ENCODE results near the gene ADM2.
A peak's percentile ranks its signal among the peaks of the same experiment; 100 is the strongest.

The ADM2 gene

DNA sequence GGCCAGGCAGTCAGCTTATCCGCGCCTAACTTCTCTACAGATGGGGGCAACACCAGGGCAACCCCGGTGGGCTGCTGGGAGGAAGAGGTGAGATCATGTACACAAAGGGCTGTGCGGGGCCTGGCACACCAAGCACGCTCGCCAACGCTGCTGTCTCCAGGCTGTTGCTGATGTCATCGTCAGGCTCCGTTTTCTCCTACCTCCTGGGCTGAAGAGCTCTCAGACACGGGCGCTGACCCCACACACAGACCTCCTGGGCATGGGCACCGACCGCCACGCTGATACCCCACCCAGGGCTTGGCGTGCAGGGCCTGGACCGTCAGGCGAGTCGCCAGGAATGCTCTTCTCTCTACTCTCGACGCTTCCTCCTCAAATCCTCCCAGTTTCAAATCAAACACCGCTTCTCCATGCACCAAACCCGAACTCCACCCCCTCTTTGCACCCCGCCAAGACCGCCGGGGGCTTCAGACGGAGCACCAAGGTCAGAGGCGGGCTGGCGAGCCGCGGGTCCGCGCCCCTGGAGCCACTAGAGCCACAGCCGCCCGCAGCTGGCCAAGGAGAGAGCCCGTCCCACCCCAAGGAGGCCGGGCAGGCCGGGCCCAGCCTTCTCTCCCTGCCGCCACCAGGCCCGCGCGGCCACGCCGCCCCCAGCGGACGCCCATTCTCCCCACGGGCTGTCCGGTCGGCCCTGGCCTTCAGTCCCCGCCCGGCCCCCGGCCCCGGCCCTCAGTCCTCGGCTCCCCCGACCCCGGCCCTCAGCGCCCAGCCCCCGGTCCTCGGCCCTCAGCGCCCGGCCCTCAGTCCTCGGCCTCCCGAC lies 7.3 kb upstream of the ADM2 start:
- peak overlapping the region; percentile 74 for H3K4me3 ChIP-seq (ENCODE audit: low read depth, low read length)
- H3K9me3 ChIP-seq, result no peaks in the 10 kb centered on the region
- H3K36me3 ChIP-seq, result peaks cover 5% of the 10 kb centered on the region; the same call in 1 of the 2 replicates
- H3K27me3 ChIP-seq, result no peaks in the 10 kb centered on the region
- peak; percentile 44 for DNase-seq
- no peaks in the 10 kb centered on the region; the same call in 1 of the 2 replicates for H3K4me1 ChIP-seq
- TF ChIP-seq, protein P1, sequence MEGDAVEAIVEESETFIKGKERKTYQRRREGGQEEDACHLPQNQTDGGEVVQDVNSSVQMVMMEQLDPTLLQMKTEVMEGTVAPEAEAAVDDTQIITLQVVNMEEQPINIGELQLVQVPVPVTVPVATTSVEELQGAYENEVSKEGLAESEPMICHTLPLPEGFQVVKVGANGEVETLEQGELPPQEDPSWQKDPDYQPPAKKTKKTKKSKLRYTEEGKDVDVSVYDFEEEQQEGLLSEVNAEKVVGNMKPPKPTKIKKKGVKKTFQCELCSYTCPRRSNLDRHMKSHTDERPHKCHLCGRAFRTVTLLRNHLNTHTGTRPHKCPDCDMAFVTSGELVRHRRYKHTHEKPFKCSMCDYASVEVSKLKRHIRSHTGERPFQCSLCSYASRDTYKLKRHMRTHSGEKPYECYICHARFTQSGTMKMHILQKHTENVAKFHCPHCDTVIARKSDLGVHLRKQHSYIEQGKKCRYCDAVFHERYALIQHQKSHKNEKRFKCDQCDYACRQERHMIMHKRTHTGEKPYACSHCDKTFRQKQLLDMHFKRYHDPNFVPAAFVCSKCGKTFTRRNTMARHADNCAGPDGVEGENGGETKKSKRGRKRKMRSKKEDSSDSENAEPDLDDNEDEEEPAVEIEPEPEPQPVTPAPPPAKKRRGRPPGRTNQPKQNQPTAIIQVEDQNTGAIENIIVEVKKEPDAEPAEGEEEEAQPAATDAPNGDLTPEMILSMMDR (IDR thresholded peaks at IDR 0.05; ENCODE audit: low read depth, low read length), result no peak

DNA sequence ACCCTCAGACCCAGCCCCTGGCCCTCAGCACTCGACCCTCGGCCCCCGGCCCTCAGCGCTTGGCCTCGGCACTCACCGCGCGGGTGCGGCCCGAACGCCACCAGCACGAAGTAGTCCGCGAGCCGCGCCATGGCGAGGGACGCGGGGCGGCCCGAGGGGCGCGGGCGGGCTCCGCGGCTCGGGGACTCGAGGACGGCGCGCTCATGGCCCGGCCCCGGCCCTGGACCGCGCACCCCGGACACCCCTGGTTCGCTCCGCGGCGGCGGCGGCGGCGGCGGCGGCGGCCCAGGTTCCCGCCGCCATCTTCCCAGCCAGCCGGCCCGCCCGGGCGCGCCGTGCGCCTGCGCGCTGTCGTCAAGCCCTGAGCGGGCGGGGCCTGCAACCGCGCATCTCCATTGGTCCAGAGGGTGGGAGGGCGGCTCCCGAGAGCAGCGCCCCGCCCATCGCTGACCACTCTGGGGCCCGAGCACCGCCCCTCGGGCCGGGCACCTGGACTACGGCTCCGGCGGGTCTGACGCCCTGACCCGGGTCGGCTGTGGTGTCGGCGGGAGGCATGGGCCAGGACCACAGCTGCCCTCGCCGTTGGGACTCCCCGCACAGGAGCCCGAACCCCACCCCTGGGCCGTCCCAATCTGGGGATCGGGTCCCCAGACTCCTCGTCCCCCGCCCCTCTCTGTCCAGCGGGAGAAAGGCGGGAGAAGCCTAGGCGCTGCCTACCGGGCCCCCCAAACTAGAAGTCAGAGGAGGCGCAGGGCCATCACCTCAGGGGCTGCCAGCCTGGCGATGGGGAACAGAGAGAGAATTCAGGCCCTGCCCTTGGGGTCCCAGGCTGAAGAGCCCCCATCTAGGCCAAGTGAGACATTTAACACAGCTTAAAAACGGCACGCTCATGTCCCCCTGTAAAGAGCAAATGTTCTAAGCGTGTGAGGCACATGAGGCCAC lies 6.4 kb upstream of the ADM2 start, which contains the start of gene SBF1:
Gene SBF1 (minus strand): TSS at position 326 of the 942 bp plus-strand sequence. CDS start 195 bp downstream, at position 131.
- Histone ChIP-seq H3K4me1 (no peaks in the 10 kb centered on the region; the same call in 1 of the 2 replicates), H3K9me3 (no peaks in the 10 kb centered on the region), H3K36me3 (peaks cover 5% of the 10 kb centered on the region; the same call in 1 of the 2 replicates), H3K27me3 (no peaks in the 10 kb centered on the region), H3K4me3 (ENCODE audit: low read depth, low read length) (peak within 1 kb of the TSS; percentile 74)
- TF ChIP-seq, protein P1 (IDR thresholded peaks at IDR 0.05; ENCODE audit: low read depth, low read length), result no peak
- peak; percentile 96 for DNase-seq

- no peak for DNase-seq
- Histone ChIP-seq H3K4me1 (no peaks in the 10 kb centered on the region; the same call in 1 of the 2 replicates), H3K27me3 (no peaks in the 10 kb centered on the region), H3K36me3 (peaks cover 5% of the 10 kb centered on the region; the same call in 1 of the 2 replicates), H3K4me3 (ENCODE audit: low read depth, low read length) (peak overlapping the region; percentile 67; the same call in 1 of the 2 replicates), H3K9me3 (no peaks in the 10 kb centered on the region)
- TF ChIP-seq, protein P1 (IDR thresholded peaks at IDR 0.05; ENCODE audit: low read depth, low read length), result no peak
Observed at GRCh38 chr22:50475652-50476002, 5.7 kb upstream of the ADM2 start.

DNA sequence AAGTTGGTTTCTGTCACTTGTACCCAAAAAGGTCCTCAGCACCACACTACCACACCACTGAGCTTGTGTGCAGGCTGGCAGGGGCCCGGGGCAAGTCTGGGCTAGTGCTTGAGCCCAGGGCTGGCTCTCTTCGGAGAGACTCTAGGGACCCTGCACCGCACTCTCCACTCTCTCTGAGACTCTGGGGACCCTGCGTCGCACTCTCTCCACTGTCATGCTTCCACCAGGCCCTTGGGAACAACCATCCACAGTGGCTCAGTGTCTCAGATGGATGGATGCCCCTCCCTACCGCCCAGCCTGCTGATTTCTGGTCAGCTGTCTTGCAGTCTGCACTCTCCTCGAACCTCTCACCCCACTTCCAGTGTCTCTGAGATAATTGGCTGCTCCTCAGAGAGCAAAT lies 4.5 kb upstream of the ADM2 start:
- no peaks in the 10 kb centered on the region for H3K9me3 ChIP-seq
- TF ChIP-seq, protein P1 (IDR thresholded peaks at IDR 0.05; ENCODE audit: low read depth, low read length), result no peak
- peaks cover 12% of the 10 kb centered on the region for H3K27me3 ChIP-seq
- no peak for DNase-seq
- no peak overlapping the region for H3K4me3 ChIP-seq (ENCODE audit: low read depth, low read length)
- H3K4me1 ChIP-seq, result no peaks in the 10 kb centered on the region; the same call in 1 of the 2 replicates
- H3K36me3 ChIP-seq, result peaks cover 5% of the 10 kb centered on the region; the same call in 1 of the 2 replicates

GRCh38 chr22:50477923-50478322 lies 3.4 kb upstream of the ADM2 start:
- Histone ChIP-seq H3K4me3 (ENCODE audit: low read depth, low read length) (no peak overlapping the region), H3K9me3 (no peaks in the 10 kb centered on the region), H3K4me1 (no peaks in the 10 kb centered on the region; the same call in 1 of the 2 replicates), H3K36me3 (0 out of 2 replicates have a peak, but pooled peaks cover 2% of the 10 kb centered on the region), H3K27me3 (peaks cover 17% of the 10 kb centered on the region)
- TF ChIP-seq, protein P1 (IDR thresholded peaks at IDR 0.05; ENCODE audit: low read depth, low read length), result no peak
- DNase-seq, result peak; percentile 50

Data from BE2C (cell line).